Measurements from ENCODE around the gene FGF16.
"Not testable (repeated sequence)": the region's sequence is repeated elsewhere in the genome, so short reads cannot be mapped to it uniquely, and the experiment has no call there.

FGF16 gene

GRCh38 chrX:77446908-77447652 is at the start of gene FGF16:
Gene FGF16 (plus strand): TSS chrX:77447389. CDS start chrX:77447675, 286 bp downstream.
- no peak for DNase-seq

- no peak for DNase-seq
Observed at GRCh38 chrX:77398330-77398954, 48.7 kb upstream of the FGF16 start.

DNA sequence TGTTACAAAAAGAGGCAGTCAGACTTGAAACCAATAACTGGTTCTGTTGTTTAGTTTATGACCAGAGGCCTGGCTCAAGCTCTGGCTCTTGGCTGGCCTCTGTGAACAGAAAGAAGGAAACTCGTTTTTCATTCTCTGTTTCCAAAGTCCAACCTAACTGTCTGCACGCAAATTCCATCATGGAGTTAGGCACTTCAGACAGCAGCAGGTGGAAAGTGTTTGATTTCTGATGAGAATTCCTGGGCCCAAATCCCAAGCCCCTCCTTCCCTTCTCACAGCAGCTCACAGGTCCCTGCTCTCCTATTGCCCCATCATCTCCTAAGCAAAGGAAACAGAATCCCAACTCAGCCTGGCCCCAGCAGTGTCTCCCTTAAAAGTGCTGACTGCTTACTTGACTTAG is 42.8 kb upstream of the FGF16 start:
- DNase-seq, result no peak

DNA sequence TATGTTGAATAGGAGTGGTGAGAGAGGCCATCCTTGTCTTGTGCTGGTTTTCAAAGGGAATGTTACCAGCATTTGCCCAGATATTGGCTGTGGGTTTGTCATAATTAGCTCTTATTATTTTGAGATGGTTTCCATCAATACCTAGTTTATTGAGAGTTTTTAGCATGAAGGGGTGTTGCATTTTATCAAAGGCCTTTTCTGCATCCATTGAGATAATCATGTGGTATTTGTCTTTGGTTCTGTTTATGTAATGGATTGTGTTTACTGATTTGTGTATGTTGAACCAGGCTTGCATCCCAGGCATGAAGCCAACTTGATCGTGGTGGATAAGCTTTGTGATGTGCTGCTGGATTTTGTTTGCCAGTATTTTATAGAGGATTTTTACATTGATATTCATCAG is 39.4 kb upstream of the FGF16 start:
- DNase-seq, result not testable (repeated sequence)

GRCh38 chrX:77412631-77413030 is 34.6 kb upstream of the FGF16 start:
- DNase-seq, result no peak

GRCh38 chrX:77415161-77415560 is 32.0 kb upstream of the FGF16 start:
- no peak for DNase-seq

DNA sequence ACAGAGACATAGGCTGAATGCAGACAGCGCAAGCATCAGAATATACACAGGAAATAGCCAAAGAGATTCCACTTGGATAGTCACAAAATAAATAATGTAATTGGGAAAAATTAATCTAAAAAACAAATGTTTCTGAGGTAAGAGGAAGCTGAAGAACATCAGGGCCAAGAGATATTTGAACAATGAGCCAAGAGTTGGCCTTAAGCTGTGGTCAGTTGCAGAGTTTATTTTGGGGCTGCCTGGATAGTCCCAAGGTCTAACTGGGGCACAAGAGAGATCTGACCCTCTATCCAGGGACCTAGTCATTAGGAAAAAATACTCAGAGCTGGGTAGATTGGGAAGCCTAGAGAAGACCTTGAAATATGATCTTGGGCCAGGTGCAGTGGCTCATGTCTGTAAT is 31.3 kb upstream of the FGF16 start:
- no peak for DNase-seq

- DNase-seq, result no peak
Observed at GRCh38 chrX:77422891-77423648, 24.1 kb upstream of the FGF16 start.

- DNase-seq, result no peak
Observed at GRCh38 chrX:77426811-77427210, 20.4 kb upstream of the FGF16 start.

DNA sequence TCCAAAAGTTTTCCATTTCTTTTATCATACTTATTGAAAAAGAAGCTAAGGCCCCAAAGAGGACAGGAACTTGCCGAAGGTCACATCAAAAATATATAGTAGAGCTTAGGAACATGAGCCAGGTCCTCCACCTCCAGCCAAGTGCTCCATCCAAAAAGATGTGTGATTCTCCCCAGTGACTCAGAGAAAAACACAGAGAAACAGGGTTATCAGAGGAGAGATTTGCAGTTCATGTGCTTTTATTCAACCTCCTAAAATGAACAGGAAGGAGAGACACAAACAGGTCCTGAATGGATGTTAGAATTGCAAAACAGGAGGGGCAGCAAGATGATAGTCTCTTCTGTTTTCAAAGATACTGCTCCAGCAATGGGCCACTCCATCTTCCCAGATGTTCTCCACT is 19.6 kb upstream of the FGF16 start:
- DNase-seq, result no peak

- no peak for DNase-seq
Observed at GRCh38 chrX:77428551-77428950, 18.6 kb upstream of the FGF16 start.

- no peak for DNase-seq
Observed at GRCh38 chrX:77431227-77431626, 16.0 kb upstream of the FGF16 start.

DNA sequence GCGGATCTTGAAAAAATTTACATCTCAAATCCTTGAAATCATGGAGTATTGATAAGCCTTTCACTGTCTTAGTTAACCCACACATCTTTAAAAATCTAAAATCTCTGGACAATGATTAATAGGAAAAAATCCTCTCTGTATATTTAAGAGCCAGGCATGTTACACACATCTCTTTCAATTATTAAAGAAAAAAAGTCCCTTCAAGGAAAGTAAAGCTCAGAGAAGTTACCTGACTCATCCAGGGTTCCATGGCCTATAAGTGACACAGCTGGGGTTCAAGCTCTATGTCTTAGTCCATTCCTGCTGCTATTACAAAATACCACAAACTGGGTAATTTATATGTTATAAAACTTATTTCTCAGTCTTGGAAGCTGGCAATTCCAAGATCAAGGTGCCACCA is 14.2 kb upstream of the FGF16 start:
- DNase-seq, result no peak

DNA sequence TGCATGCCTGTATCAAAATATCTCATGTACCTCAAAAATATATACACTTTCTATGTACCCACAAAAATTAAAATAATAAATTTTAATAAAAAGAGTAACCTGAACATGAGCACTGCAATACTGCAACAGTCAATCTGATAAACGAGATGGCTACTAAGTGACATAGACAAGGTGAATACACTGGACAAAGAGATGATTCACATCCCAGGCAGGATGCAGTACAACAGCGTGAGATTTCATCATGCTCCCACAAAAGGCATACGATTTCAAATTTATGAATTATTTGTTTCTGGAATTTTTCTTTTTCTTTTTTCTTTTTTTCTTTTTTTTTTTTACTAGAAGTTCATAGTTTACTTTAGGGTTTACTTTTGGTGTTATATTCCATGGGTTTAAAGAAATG is 12.2 kb upstream of the FGF16 start:
- no peak for DNase-seq

DNA sequence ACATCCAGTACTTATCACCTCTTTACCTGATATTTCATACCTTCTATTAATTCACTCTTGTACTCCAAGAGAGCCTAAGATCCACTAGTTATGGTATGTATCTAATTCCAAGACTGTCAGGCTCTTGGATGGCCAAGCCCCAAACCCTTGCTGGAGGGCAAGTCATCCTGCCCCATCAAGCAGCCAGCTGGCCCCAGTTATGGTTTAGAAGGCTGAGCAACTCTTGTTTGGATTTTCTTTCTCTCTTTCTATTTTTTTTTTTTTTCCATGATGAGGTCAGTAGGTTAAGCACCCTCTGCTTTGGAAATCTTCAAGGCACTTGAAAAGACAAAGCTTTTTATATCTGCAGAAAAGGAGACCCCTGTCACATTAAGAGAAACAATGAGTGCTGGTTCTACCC is 10.9 kb upstream of the FGF16 start:
- no peak for DNase-seq

GRCh38 chrX:77436682-77437081 is 10.5 kb upstream of the FGF16 start:
- no peak for DNase-seq

DNA sequence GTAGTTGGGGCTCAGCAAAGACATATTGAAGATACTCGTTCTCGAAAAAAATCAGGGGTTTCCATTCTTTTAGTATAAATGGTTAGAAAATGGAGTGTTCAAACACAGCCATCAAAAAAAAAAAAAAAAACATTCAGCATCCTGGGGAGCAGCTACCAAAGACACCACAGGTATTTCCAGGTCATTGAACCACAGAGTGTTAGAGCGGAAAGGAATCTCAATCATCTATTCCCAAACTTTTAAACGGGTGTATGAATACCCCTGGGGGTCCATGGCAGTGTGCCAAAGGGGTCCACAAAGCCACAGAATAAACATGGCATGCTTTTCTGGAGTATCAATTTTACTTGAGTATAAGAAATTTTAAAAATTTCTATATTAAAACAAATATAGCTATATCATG is 6.9 kb upstream of the FGF16 start:
- DNase-seq, result no peak

DNA sequence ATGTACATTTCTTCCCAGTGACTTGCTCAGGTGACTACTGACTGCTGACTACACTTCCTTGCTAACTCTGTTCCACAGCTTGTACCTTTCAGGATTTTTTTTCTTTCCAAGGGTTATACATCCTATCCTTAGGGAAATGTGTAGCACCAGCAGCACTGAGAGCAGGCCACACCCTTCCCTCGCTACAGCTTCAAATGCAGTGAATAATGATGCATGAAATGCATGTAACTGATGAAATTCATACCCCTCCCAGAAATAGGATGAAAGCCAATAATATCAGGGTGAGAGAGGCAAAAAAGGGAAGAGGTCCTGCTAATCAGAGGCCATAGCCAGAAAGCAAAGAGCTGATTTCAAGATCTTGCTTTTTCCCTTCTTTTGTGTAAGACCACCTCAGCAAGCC is 6.2 kb upstream of the FGF16 start:
- DNase-seq, result no peak

- no peak for DNase-seq
Observed at GRCh38 chrX:77441479-77441878, 5.7 kb upstream of the FGF16 start.

GRCh38 chrX:77442728-77443127 is 4.5 kb upstream of the FGF16 start:
- DNase-seq, result no peak

- DNase-seq, result no peak
Observed at GRCh38 chrX:77444075-77444474, 3.1 kb upstream of the FGF16 start.

DNA sequence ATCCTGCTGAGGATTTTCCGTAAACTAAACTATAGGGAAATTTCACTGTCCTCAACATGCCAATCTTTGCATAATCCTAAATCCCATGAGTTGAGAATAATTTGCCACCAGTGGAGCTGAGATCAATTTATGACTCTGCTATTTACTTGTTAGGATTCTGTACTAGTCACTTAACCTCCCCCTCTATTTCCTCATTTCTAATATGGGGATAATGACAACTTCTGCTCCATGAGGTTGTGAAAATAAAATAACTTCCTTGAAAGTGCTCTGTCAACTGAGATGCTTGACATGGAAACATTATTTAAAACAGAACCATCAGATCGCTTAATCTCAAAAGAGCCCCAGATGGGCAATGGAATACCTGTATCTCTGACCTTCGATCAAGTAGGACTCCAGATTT is 2.6 kb upstream of the FGF16 start:
- no peak for DNase-seq

- no peak for DNase-seq
Observed at GRCh38 chrX:77446029-77446585, 1.1 kb upstream of the FGF16 start.

Data from activated CD8-positive, alpha-beta memory T cell treated with anti-CD3 and anti-CD28 coated beads for 24 hours (primary cell).